ENCODE results near the gene PREP. TPM values are rescaled to one million over a fixed set of nuclear protein-coding genes. Genes with fewer than 3 reads are reported as not detected.

PREP gene
- total and polyA plus RNA-seq, 2 experiments from 2014 or later = 28.7 to 67.6 TPM

DNA sequence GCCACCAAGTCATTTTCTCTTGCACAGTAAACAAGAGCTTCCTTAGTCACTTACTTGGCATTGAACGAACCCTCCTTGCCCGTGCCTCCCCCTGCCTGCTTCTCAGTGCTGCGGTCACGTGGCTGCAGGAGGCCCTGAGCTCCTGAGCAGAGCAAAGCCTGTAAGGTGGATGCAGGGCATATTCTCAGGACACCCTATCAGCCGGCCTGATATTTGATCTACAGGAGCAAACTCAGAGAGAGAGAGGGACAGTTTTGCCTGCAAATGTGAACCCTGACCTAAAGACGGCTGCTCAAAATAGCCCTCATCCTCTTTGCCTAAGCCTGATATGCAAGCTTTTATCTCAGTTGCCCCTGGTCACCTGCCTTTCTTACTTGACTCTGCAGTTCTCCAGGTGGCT is 130.1 kb downstream of the PREP start:
- Histone ChIP-seq H3K27me3 (no peaks in the 10 kb centered on the region), H3K9me3 (ENCODE audit: low read depth) (no peaks in the 10 kb centered on the region), H3K4me3 (no peak overlapping the region), H3K27ac (peak overlapping the region; percentile 94), H3K4me1 (ENCODE audit: low read depth) (peaks cover 46% of the 10 kb centered on the region), H3K36me3 (peaks cover 5% of the 10 kb centered on the region)
- peak; percentile 33 to 94 for DNase-seq (ENCODE audit: low read depth in 1 of 2, low spot score in 1 of 2)
- TF ChIP-seq, protein P1, sequence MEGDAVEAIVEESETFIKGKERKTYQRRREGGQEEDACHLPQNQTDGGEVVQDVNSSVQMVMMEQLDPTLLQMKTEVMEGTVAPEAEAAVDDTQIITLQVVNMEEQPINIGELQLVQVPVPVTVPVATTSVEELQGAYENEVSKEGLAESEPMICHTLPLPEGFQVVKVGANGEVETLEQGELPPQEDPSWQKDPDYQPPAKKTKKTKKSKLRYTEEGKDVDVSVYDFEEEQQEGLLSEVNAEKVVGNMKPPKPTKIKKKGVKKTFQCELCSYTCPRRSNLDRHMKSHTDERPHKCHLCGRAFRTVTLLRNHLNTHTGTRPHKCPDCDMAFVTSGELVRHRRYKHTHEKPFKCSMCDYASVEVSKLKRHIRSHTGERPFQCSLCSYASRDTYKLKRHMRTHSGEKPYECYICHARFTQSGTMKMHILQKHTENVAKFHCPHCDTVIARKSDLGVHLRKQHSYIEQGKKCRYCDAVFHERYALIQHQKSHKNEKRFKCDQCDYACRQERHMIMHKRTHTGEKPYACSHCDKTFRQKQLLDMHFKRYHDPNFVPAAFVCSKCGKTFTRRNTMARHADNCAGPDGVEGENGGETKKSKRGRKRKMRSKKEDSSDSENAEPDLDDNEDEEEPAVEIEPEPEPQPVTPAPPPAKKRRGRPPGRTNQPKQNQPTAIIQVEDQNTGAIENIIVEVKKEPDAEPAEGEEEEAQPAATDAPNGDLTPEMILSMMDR (IDR thresholded peaks at IDR 0.05; ENCODE audit: low read depth, low read length) = no peak

DNA sequence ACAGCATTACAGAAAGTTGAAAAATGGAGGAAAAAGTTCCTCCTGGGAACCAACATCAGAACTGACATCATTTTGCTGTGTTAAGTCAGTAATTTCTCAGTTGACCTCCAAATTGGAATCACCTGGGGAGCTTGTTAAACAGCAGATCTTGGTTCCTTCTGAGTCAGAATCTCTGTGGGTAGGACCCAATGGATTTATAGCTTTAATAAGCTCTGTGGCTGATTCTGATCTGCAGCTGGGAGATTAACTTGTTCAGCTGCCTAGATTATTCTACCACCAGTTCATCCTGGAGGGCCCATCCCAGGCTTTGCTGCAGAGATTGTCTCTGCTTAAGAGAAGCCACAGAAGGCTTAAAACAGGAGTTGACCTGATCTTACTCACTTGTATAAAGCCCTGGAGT is 132.4 kb downstream of the PREP start:
- Histone ChIP-seq H3K27me3 (no peaks in the 10 kb centered on the region), H3K27ac (peak overlapping the region; percentile 1), H3K36me3 (no peaks in the 10 kb centered on the region), H3K9me3 (ENCODE audit: low read depth) (no peaks in the 10 kb centered on the region), H3K4me1 (ENCODE audit: low read depth) (peaks cover 46% of the 10 kb centered on the region), H3K4me3 (no peak overlapping the region)
- DNase-seq (ENCODE audit: low read depth in 1 of 2, low spot score in 1 of 2) = no peak
- TF ChIP-seq, protein P1 (IDR thresholded peaks at IDR 0.05; ENCODE audit: low read depth, low read length) = no peak

DNA sequence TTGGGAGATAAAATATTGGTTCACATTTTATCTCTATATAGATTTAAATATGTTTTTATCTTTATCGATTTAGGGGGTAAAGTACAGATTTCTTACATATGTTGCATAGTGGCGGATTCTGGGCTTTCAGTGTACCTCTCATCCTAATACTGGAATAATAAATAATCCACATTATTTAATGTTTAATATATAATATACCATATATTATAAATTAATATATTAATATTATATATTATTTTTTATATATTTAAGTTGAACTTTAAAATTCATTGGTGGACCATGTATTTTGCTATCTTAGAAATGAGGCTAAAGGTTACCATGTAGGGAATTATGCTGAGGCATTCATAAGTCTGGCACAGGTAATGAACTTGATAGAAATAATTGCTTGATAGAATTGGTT is 133.5 kb downstream of the PREP start:
- TF ChIP-seq, protein P1 (IDR thresholded peaks at IDR 0.05; ENCODE audit: low read depth, low read length) = no peak
- peaks cover 38% of the 10 kb centered on the region for H3K4me1 ChIP-seq (ENCODE audit: low read depth)

DNA sequence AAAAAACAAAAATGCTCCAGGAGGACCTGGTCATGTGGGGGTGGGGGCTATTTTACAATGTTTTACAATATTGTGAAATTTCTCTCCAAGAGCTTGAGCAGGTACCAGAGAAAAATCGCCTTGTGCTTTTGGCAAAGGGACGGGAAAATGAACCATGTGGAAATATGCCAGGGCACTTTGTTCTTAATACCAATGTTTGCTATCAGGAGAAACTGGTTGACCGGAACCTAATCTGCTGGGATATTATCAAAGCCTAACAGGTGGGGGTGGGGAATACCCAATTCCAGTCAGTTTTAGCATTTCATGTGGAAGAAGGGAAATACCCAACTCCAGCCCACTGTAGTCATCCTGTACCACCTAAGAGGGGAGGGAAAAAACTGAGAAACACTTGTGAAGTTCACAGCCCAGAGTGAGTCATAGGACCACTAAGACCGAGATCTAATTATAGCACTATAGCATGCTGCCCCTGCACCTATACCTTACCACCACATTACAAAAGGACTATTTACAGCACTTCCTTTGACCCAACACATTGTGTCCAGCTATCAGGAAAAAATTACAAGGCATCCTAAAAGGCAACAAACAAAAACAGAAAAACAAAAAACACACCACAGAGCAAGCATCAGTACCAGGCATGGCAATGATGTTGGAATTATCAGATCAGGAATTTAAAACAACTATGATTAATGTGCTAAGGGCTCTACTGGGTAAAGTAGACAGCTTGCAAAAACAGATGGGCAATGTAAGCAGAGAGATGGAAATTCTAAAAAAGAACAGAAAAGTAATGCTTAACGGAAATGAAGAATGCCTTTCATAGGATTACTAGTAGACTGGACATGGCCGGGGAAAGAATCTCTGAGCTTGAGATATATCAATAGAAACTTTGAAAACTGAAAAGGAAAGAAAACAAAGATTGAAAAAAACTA is 138.9 kb downstream of the PREP start:
- TF ChIP-seq, protein P1 (IDR thresholded peaks at IDR 0.05; ENCODE audit: low read depth, low read length) = no peak
- peak overlapping the region; percentile 12 for H3K27ac ChIP-seq
- H3K27me3 ChIP-seq = no peaks in the 10 kb centered on the region
- H3K36me3 ChIP-seq = no peaks in the 10 kb centered on the region
- no peak overlapping the region for H3K4me3 ChIP-seq
- peaks cover 27% of the 10 kb centered on the region for H3K4me1 ChIP-seq (ENCODE audit: low read depth)
- H3K9me3 ChIP-seq (ENCODE audit: low read depth) = no peaks in the 10 kb centered on the region
- DNase-seq (ENCODE audit: low read depth in 1 of 2, low spot score in 1 of 2) = no peak

More for the DNA sequence above, 133.5 kb downstream of the PREP start:
- Histone ChIP-seq H3K9me3 (ENCODE audit: low read depth) (no peaks in the 10 kb centered on the region), H3K27me3 (no peaks in the 10 kb centered on the region), H3K36me3 (no peaks in the 10 kb centered on the region), H3K4me3 (no peak overlapping the region), H3K27ac (no peak overlapping the region)
- DNase-seq (ENCODE audit: low read depth in 1 of 2, low spot score in 1 of 2) = no peak

DNA sequence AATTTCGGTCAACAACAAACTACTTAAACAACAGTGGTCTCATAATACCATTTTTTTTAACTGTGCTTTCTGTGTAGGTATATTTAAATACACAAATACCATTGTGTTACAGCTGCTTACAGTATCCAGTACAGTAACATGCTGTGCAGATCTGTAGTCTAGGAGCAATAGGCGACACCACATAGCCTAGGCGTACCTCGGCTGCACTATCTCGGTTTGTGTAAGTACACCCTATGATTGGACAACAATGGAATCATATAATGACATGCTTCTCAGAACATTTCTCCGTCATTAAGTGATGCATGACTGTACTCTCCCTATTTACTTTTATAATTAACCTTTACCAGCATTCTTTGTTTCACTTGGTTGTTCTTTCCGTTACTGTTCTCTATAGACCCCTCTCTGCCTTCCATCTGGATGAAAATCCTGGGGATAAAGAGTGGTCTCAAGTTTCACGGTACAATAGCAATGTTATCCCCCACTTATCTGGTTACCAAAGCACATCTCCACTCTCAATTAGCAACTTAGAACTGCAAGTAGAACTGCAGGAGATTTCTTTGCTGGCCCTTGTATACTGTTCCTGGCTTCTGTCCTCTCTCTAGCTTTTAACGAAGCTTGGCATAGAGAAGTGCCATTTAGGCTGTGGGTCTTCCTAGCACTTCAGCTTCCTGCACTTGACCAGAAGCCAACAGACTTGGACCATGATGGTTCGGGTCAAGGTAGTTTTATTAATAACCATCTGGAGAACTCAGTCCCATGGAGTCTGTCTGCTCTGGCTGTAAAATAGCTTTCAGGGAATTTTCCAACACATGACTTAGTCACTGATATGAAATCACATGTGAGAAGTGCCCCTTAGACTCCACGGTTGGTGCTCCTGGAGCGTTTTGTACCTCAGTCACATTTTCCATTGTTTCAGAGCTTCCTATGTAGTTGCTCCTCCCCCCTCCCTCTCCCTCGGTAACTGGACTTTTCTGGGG is 142.7 kb downstream of the PREP start:
- Histone ChIP-seq H3K27me3 (no peaks in the 10 kb centered on the region), H3K9me3 (ENCODE audit: low read depth) (no peaks in the 10 kb centered on the region), H3K27ac (peak overlapping the region; percentile 84), H3K36me3 (no peaks in the 10 kb centered on the region), H3K4me1 (ENCODE audit: low read depth) (peaks cover 59% of the 10 kb centered on the region), H3K4me3 (no peak overlapping the region)
- DNase-seq (ENCODE audit: low read depth in 1 of 2, low spot score in 1 of 2) = peak in 1 of 2 donors; percentile 11
- TF ChIP-seq, protein P1 (IDR thresholded peaks at IDR 0.05; ENCODE audit: low read depth, low read length) = no peak

All from cardiac muscle cell (in vitro differentiated cells and primary cell).